Upper lobe of left lung (tissue), 4 donors: ENCODE measurements around the gene LTBP1.

Experiments used
- CTCF ChIP-seq, 6 experiments: fragments of 450-650 bp in 4 of 6; fragments of 200-600 bp in 2 of 6; sonication (generic) in 2 of 6; IDR thresholded peaks; one replicate each; pipeline ENCODE4 v1.5.1; 2016 to 2019; ENCODE audit warnings: antibody characterized with exemption in 6 of 6
- EP300 ChIP-seq, 4 donors: sonication (generic); formaldehyde crosslinking; IDR thresholded peaks; one replicate each; pipeline ENCODE4 v1.5.1; 2017; ENCODE audit warnings: antibody characterized with exemption in 4 of 4, control low read depth in 2 of 4
- POLR2A ChIP-seq, 4 donors: fragments of 450-650 bp; IDR thresholded peaks; one replicate each; pipeline ENCODE4 v1.5.1; 2016 to 2017; ENCODE audit warnings: antibody characterized with exemption in 4 of 4, mild to moderate bottlenecking in 2 of 4
- POLR2AphosphoS5 ChIP-seq, 2 donors: sonication (generic); formaldehyde crosslinking; IDR thresholded peaks; one replicate each; pipeline ENCODE4 v1.5.1; 2017; ENCODE audit warnings: antibody characterized with exemption in 2 of 2

GRCh38 chr2:33370636-33371265, 424.0 kb downstream of the LTBP1 start:
- TF ChIP-seq CTCF (IDR thresholded peaks at IDR 0.05) (no peak), POLR2A (IDR thresholded peaks at IDR 0.05) (no peak), POLR2AphosphoS5 (IDR thresholded peaks at IDR 0.05) (no peak), EP300 (IDR thresholded peaks at IDR 0.05) (no peak)
